Osteoblast (primary cell): ENCODE measurements around the gene CRB2. TPM values are rescaled to one million over a fixed set of nuclear protein-coding genes. Genes with fewer than 3 reads are reported as not detected.

Experiments used
- DNase-seq: peaks from one replicate; pipeline ENCODE4 v3.0.0; 2011; ENCODE audit warnings: low spot score, mixed read lengths; ENCODE audit not compliant: insufficient read length; ENCODE audit errors: missing footprints
- H2AFZ ChIP-seq: 2 replicates; pipeline ENCODE4 v1.6.0; 2011; ENCODE audit warnings: mild to moderate bottlenecking, low read length
- H3K27ac ChIP-seq: 2 replicates; pipeline ENCODE4 v1.5.1; 2011; ENCODE audit warnings: mild to moderate bottlenecking, low read depth, low read length, moderate library complexity
- H3K27me3 ChIP-seq: 2 replicates; pipeline ENCODE4 v1.6.0; 2012; ENCODE audit warnings: mild to moderate bottlenecking, control low read depth, inconsistent platforms, low read length, moderate library complexity; ENCODE audit not compliant: insufficient read depth
- H3K36me3 ChIP-seq: 2 replicates; pipeline ENCODE4 v1.5.1; 2011; ENCODE audit warnings: mild to moderate bottlenecking, low read length, control low read depth, moderate library complexity; ENCODE audit not compliant: insufficient read depth
- H3K4me1 ChIP-seq: 2 replicates; pipeline ENCODE4 v1.5.1; 2011; ENCODE audit warnings: mild to moderate bottlenecking, low read length, control low read depth, moderate library complexity; ENCODE audit not compliant: insufficient read depth
- H3K4me2 ChIP-seq: 2 replicates; pipeline ENCODE4 v1.6.0; 2011; ENCODE audit warnings: mild to moderate bottlenecking, low read length; ENCODE audit not compliant: insufficient read depth
- H3K4me3 ChIP-seq: fragments of 200-600 bp; sonication (generic); 3 replicates; pipeline ENCODE4 v1.5.1; 2012; ENCODE audit warnings: mild to moderate bottlenecking, low read length, inconsistent platforms; ENCODE audit not compliant: insufficient read depth
- H3K79me2 ChIP-seq: 2 replicates; pipeline ENCODE4 v1.6.0; 2012; ENCODE audit warnings: mild to moderate bottlenecking, low read length, control low read depth, inconsistent platforms; ENCODE audit not compliant: insufficient read depth
- H3K9me3 ChIP-seq: 2 replicates; pipeline ENCODE4 v1.5.1; 2011; ENCODE audit warnings: low read depth, low read length, control low read depth
- H4K20me1 ChIP-seq: 2 replicates; pipeline ENCODE4 v1.6.0; 2012; ENCODE audit warnings: mild to moderate bottlenecking, low read length, control low read depth; ENCODE audit not compliant: insufficient read depth
- CTCF ChIP-seq: IDR thresholded peaks from 2 replicates; pipeline ENCODE4 v1.5.1; 2011; ENCODE audit warnings: mild to moderate bottlenecking, low read depth, low read length, moderate library complexity; ENCODE audit errors: extremely low read depth
- total RNA-seq: library from RNA; depleted of rRNA; stranded (reverse); fragments of >200 nt; gene quantifications from 2 replicates; pipeline ENCODE4 v1.2.3, GENCODE V29; 2012

The CRB2 gene
- total RNA-seq, 1 donor, result not detected

- Histone ChIP-seq H3K36me3 (no peaks in the 10 kb centered on the region), H3K27ac (no peak overlapping the region), H3K4me3 (no peak overlapping the region), H3K4me1 (no peaks in the 10 kb centered on the region), H3K27me3 (no peaks in the 10 kb centered on the region), H4K20me1 (peaks cover 4% of the 10 kb centered on the region), H3K9me3 (no peaks in the 10 kb centered on the region), H3K79me2 (no peaks in the 10 kb centered on the region), H2AFZ (no peak overlapping the region), H3K4me2 (no peak overlapping the region)
- DNase-seq, result no peak
- TF ChIP-seq CTCF, result no peak
Measured at GRCh38 chr9:123423311-123423640, 67.3 kb downstream of the CRB2 start.

GRCh38 chr9:123424131-123424530, 68.1 kb downstream of the CRB2 start:
- Histone ChIP-seq H3K4me3 (no peak overlapping the region), H3K36me3 (no peaks in the 10 kb centered on the region), H2AFZ (no peak overlapping the region), H4K20me1 (peaks cover 4% of the 10 kb centered on the region), H3K9me3 (no peaks in the 10 kb centered on the region), H3K27ac (no peak overlapping the region), H3K79me2 (no peaks in the 10 kb centered on the region), H3K4me1 (no peaks in the 10 kb centered on the region), H3K4me2 (no peak overlapping the region), H3K27me3 (no peaks in the 10 kb centered on the region)
- TF ChIP-seq CTCF, result no peak
- no peak for DNase-seq

- no peak overlapping the region for H3K27ac ChIP-seq
- H3K4me2 ChIP-seq, result no peak overlapping the region
- no peaks in the 10 kb centered on the region for H3K36me3 ChIP-seq
- no peaks in the 10 kb centered on the region for H3K27me3 ChIP-seq
- TF ChIP-seq CTCF, result no peak
- no peaks in the 10 kb centered on the region for H3K79me2 ChIP-seq
- H2AFZ ChIP-seq, result no peak overlapping the region
- DNase-seq, result no peak
- H3K4me1 ChIP-seq, result no peaks in the 10 kb centered on the region
- H3K4me3 ChIP-seq, result no peak overlapping the region
- peaks cover 4% of the 10 kb centered on the region for H4K20me1 ChIP-seq
- no peaks in the 10 kb centered on the region for H3K9me3 ChIP-seq
Measured at GRCh38 chr9:123424552-123425225, 68.7 kb downstream of the CRB2 start.

GRCh38 chr9:123425261-123425821, 69.3 kb downstream of the CRB2 start:
- Histone ChIP-seq H3K79me2 (no peaks in the 10 kb centered on the region), H3K4me1 (no peaks in the 10 kb centered on the region), H4K20me1 (peaks cover 4% of the 10 kb centered on the region), H3K4me3 (no peak overlapping the region), H3K9me3 (no peaks in the 10 kb centered on the region), H2AFZ (no peak overlapping the region), H3K27ac (no peak overlapping the region), H3K36me3 (no peaks in the 10 kb centered on the region), H3K4me2 (no peak overlapping the region), H3K27me3 (no peaks in the 10 kb centered on the region)
- no peak for DNase-seq
- no peak for TF ChIP-seq CTCF
